NCI-H1694 treated with DMSO at 0.1 percent for 48 hours (cell line): Measurements from ENCODE around the gene SUSD5.

Source experiments
- DNase-seq: peaks from one replicate; lab custom pipeline; 2025; lab: John Stamatoyannopoulos, UW

The SUSD5 gene

DNA sequence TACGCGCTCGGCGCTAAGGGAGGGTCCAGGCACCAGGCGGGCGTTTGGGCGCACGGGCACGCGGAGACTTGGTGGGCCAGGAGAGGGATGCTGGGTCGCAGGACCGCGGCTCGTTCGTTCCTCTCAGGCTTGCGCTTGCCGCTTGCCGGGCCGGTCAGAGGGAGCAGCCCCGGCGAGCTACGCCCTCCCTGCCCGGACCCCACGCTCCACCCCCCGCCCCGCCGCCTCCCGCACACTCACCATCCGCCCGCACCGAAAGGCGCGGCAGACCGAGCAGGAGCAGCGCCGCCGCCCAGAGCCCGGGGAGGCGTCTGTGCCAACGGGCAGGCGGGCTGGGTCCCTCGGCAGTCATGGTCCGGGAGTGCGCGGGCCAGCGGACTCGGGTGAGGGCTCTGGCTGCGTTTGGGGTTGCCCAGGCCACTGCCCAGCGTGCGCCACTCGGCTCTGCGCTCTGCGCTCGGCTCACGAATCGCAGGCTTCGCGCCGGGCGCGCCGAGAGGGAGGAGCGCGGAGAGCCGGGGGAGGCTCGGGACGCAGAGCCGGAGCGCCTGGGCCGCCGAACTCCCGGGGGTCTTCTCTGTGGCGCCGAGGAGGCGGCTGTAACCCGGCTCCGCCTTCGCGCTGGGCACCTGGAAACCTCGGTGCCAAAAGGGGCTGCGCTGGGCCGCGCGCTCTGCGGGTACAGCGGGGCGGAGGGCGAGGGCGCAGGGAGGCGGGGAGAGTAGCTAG lies at the start of gene SUSD5:
SUSD5 (minus strand) TSS at position 365 of the 729 bp plus-strand sequence; CDS start at position 352, 13 bp downstream.
- no peak for DNase-seq

DNA sequence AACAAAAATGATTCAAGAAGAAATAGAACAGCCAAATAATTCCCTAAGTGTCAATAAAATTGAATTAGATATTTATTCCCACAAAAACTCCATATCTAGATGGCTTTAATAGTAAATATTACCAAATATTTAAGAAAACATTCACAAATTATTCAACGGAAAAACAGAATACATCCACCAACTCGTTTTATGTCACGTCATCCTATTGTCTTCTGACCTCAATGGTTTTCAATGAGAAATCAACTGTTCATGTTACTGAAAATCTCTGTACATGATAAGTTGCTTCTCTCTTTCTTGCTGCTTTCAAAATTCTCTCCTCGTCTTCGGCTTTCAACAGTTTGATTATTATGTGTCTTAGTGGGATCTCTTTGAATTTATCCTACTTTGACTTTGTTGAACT lies 41.5 kb upstream of the SUSD5 start:
- DNase-seq, result no peak

DNA sequence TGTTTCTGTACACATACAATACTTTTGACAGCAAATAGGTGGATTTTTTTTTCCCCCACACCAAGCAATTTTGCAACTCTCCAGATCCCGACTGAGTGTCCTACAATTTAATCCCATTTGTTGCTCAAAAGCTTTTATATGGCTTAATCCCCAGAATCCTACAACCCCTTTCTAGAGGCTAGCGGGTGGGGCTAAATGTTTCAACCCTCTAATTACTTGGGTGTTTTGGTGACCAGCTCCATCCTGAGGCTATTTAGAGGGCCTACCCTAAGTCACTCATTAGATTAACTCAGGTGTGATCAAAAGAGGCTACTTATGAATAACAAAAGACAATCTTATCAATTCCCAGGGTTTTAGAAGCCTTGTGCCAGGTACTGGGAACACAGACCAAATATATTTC lies 37.6 kb upstream of the SUSD5 start:
- no peak for DNase-seq

- no peak for DNase-seq
Observed at GRCh38 chr3:33250712-33251111, 32.1 kb upstream of the SUSD5 start.

DNA sequence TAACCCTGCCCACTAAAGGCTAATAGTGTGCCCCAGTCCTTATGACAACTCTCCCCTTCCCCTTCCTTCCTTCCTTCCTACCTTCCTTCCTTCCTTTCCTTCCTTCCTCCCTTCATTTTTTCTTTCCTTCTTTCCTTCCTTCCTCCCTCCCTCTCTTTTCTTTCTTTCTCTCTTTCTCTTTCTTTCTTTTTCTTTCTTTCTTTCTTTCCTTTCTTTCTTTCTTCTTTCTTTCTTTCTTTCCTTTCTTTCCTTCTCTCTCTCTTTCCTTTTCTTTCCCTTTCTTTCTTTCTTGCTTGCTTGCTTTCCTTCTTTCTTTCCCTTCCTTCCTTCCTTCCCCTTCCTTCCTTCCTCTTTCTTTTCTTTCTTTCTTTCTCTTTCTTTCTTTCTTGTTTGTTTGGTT lies 28.2 kb upstream of the SUSD5 start:
- DNase-seq, result no peak

DNA sequence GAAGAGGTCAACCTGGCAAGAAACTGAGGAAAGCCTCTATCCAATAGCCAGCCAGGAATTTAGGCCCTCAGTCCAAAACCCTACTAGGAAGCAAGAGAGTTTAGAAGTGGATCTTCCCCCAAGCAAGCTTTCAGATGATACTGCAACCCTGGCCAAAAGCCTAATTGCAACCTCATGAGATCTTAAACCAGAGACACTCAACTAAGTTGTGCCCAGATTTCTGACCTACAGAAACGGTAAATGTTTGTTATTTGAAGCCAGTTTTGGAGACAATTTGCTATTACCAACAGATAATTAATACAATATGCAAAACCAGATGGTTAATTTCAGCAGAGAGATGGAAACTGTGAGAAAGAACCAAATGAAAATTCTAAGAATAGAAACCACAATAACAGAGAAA lies 21.7 kb upstream of the SUSD5 start:
- DNase-seq, result no peak

- no peak for DNase-seq
Observed at GRCh38 chr3:33238923-33239322, 20.3 kb upstream of the SUSD5 start.

GRCh38 chr3:33237439-33237838 lies 18.8 kb upstream of the SUSD5 start:
- DNase-seq, result no peak

DNA sequence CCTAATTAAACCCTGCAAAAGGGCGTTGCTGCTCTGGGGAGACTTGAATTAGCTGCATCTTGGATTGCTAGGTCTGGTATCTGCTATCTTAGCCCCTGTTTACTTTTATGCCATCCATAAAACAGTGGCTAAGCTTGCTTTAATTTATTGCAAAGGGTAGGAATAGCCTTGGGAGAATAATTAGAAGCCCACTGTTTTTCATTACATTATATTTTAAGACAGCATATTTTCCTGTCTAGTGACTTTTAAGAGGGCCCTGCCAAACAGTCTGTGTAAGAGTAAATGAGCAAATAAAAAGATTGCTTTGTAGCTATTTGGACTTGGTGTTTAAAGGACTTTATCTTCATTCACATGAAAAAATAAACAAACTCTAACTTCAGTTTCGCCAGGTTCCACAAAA lies 17.4 kb upstream of the SUSD5 start:
- DNase-seq, result no peak

GRCh38 chr3:33233884-33234283 lies 15.3 kb upstream of the SUSD5 start:
- DNase-seq, result no peak

DNA sequence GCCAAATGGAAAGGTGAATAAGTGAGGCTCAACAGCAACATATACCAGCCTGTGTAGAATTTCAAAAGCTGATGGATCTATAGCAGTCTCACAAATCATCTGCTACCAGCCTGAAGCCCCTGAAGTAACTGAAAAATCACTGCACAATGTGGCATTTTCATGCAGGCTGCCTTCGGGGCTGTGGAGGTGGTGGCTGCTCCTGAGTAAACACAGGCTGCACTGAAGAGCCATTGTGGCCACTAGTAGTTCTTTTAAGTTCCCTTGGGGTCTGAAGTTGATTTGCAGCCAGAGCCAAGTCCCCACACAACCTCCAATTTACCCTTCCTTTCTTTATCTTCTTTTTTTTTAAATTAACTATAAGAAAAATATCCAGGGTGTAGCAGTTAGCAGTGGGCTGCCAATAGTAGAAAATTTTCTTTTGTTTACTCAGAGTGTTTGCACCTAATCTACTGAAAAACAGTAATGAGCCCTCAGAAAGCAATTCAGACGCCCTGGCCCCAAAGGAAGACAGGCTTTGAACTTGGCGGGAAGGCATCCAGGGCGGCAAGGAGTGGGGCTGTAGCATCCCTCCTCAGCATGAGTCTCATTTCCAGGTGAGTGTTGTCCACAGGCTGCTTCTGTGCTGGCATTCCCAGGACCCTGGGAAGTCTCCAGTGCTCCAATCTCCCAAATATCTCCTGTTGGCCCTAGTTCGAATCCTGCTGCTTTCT lies 13.3 kb upstream of the SUSD5 start:
- no peak for DNase-seq

DNA sequence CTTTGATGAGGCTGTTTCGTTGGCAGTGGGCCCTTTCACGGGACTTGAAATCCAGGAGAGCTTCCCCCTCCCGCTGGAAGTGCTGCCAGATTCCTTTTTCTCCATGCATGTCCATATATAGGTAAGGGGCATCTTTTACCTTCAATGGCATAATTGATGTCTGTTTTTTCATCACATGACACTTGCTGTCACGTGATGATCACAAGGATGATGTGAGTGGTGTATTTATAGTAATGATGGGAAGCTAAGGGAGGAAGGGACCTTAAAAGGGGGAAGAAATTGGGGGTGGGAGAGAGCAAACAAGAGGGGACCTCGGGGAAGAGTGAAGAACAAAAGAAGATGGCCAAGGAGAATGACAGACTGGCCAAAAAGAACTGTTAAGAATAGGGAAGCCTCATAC lies 11.3 kb upstream of the SUSD5 start:
- DNase-seq, result no peak

DNA sequence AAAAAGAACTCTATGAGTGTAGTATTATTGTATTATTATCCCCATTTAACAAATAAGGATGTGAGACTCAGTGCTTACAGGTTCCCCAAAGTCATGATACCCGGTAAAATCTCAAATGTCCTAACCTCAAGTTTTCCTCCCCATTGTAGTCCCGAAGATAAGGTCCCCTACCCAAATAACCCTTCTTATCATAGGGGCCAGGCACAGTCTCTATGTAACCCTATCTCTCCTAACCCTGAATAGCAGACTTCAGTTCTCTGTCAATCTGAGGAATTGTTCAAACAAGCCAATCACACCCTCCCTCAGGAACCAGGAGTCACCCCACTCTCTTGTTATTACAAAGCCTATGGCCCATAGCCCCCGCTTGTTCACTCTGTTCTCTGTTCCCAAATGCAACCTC lies 10.5 kb upstream of the SUSD5 start:
- no peak for DNase-seq

DNA sequence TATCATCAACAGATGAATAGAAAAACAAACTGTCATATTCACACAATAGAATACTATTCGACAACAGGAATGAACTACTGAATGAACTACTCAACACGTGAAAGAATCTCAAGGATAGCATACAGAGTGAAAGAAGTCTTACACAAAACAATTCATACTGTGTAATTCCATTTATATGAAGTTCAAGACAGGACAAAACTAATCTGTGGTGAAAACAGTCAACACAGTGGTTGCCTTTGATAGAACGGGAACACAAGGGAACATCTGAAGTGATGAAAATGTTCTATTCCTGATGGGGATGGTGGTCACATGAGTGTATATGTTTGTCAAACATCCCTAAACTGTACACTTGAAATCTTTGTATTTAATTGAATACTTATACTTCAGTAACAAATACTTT lies 2.6 kb upstream of the SUSD5 start:
- no peak for DNase-seq

DNA sequence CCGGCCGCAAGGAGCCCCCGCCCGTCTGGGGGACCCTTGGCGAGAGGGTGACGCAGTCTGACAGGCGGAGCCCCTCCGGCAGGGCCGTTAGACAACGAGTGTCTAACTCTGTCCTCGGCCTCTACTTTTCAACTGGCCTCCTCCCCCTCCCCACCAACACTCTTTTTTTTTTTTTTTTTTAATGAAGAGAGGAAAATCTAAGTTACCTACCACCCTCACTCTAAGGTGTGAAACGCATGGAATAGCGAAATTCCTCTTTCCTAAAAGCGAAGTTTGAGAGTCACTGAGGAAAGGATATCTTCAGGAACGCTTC lies 521 bp upstream of the SUSD5 start:
- DNase-seq, result no peak

DNA sequence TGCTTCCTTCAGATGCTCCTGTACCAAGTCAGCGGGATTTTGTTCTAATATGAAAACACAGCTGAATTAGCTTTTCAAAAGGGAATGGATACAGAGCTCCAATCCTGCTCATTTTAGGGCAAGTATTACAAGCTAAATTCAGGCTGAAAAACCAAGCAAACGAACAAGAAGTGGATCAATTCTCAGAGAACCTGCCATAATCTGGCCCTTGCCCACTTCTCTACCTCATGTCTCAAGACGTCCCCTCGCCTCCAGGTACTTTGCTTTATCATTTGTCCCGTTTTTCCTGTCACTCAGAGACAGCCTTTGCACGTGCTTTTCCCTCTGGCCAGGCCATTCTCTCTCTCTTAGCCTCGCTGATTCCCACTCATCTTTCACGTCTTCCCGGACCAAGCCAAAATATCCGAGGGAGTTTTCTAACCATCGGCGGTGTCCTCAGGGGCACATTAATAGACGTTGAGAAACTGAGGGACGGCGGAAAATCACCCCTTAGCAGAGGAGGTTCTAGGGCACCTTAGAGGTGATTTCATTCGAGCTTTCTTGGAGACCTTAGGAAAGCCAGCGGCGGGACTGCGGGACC lies 654 bp downstream of the SUSD5 start:
- no peak for DNase-seq

DNA sequence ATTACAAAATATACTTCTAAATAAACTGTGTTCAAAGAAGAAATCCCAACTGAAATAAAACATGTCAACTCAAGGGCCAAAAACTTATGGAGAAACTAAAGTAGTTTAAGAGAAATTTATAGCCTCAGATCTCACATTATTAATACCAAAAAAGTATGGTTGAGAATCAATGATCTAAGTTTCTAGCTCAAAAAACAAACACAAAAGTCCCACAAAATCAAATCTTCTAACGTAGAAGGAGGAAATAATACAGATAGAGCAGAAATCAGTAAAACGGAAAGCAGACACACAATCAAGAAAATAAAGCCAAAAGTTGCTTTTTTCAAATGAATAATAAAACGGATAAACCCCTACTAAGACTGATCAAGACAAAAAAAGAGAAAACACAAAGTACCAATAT lies 2.9 kb downstream of the SUSD5 start:
- DNase-seq, result no peak

GRCh38 chr3:33212406-33212805 lies 6.2 kb downstream of the SUSD5 start:
- no peak for DNase-seq

GRCh38 chr3:33211444-33211843 lies 7.2 kb downstream of the SUSD5 start:
- no peak for DNase-seq

- DNase-seq, result no peak
Observed at GRCh38 chr3:33209357-33209756, 9.3 kb downstream of the SUSD5 start.

DNA sequence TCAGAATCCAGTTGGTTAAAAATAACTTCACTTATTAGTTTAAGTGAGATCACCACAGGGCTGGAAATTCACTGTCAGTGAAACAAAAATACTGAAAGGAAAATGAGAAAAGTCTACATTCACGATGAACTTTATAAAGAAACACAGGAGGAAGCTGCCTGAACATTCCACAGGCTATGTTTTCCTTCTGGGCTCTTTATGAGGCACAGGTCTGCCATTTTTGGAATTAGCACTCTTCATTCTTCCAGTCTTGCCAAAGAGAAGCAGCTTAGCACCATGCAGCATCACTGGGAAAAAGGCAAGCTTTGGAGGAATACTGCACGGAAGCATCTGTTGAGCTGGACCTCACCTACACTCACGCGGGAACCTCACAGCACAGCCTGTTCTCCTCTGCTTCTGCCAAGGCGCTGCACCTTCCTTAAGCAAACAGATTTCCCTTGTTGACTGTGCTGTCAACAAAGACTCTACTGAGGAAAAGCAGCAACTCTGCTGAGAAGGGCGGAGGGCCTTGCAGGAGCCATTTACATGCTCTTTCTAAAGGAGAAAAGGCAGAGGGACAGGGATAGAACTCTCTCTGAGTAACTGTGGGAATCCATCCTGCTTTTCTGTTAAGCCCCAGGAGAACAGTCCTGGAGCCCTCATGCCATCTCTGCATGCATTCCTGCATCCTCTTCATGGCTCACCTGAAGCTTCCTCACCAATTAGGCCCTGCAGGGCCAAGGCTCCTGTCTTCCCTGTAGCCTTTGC lies 15.7 kb downstream of the SUSD5 start:
- DNase-seq, result no peak

- no peak for DNase-seq
Observed at GRCh38 chr3:33201195-33201594, 17.4 kb downstream of the SUSD5 start.

DNA sequence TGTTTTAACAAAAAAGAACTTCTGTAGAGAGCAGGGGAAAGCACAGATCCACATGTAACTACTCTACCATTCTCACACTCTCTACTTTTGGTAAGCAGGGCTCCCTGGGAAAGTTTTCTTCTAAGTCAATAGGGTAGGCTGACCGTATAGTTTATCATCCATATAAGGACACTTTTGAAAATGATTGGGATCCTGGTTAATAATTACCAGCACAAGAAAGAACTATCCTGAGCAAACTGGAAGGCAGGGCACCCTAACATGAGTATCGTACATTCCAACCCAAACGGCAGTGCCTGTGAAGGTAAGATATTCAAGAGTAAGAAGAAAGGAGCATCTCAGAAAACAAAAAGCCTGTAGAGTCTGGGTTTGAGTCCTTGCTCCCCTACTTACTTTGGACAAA lies 22.1 kb downstream of the SUSD5 start:
- no peak for DNase-seq
